ENCODE data around the gene TMSB4Y. TPM values are rescaled to one million over a fixed set of nuclear protein-coding genes. Genes with fewer than 3 reads are reported as not detected.

The TMSB4Y gene
- total RNA-seq (2022) = not detected in 2 replicates
- Bru-seq, nascent RNA = not detected
- BruChase-seq, experiment 1, labeled RNA remaining after a 6-hour chase = not detected
- BruChase-seq, experiment 2, labeled RNA remaining after a 2-hour chase = not detected
- long read RNA-seq = 0 reads

DNA sequence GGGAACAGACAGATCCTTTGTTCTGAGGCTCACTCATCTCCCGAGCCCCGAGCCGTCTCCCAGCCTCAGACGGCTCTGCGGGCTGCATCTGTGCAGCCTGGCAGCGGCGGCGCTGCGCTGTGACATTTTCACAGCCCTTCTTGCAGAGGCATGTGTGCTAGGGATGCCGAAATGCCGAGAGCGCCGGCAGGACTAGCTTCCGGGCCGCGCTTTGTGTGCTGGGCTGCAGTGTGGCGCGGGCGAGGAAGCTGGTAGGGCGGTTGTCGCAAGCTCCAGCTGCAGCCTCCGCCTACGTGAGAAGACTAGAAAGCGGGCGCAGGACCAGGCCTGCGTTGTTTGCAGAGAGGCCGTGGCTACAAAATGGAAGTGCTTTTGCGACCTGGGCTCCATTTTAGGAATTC is at the start of gene TMSB4Y:
TMSB4Y (plus strand) TSS at position 332 of the 401 bp plus-strand sequence.
- no peak within 1 kb of the TSS for H3K4me3 Mint-ChIP-seq (ENCODE audit: unreplicated experiment)

DNA sequence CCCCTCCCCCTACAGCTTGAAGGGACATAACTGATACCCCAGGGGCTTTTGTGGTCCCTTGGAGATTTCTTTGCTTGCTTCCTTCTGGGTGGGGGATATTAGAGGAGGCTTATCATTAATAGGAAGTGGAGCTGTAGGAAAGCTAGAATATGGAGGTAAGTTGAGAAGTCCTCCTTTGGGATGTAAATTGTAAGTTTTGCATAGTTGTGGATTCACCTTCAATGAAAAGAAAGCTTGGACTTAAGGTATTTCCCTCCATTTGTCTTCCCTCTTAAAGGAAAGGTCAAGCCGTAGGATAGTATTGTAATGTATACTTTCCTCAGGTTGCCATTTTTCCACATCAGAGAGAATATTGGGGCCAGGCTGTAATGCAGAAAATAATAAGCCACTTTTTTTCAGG is 39.5 kb upstream of the TMSB4Y start:
- H3K4me1 Mint-ChIP-seq (ENCODE audit: insufficient read depth, unreplicated experiment) = no peaks in the 10 kb centered on the region
- ChIA-PET CTCF (no interaction called here), POLR2A (no interaction called here)
- H3K4me3 Mint-ChIP-seq (ENCODE audit: unreplicated experiment) = no peak overlapping the region
- TF ChIP-seq, protein P1, sequence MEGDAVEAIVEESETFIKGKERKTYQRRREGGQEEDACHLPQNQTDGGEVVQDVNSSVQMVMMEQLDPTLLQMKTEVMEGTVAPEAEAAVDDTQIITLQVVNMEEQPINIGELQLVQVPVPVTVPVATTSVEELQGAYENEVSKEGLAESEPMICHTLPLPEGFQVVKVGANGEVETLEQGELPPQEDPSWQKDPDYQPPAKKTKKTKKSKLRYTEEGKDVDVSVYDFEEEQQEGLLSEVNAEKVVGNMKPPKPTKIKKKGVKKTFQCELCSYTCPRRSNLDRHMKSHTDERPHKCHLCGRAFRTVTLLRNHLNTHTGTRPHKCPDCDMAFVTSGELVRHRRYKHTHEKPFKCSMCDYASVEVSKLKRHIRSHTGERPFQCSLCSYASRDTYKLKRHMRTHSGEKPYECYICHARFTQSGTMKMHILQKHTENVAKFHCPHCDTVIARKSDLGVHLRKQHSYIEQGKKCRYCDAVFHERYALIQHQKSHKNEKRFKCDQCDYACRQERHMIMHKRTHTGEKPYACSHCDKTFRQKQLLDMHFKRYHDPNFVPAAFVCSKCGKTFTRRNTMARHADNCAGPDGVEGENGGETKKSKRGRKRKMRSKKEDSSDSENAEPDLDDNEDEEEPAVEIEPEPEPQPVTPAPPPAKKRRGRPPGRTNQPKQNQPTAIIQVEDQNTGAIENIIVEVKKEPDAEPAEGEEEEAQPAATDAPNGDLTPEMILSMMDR (IDR thresholded peaks at IDR 0.05; ENCODE audit: unreplicated experiment) = no peak
- intact Hi-C loops (cut with micrococcal nuclease) = no loop called here
- DNase-seq (ENCODE audit: unreplicated experiment) = no peak
- no peaks in the 10 kb centered on the region for H3K27me3 Mint-ChIP-seq (ENCODE audit: insufficient read depth, unreplicated experiment)
- BruUV-seq (replicated peaks) = no TSS peak
- no peaks in the 10 kb centered on the region for H3K36me3 Mint-ChIP-seq (ENCODE audit: insufficient read depth, unreplicated experiment)
- no peaks in the 10 kb centered on the region for H3K9me3 Mint-ChIP-seq (ENCODE audit: unreplicated experiment)
- no peak overlapping the region for H3K27ac Mint-ChIP-seq (ENCODE audit: low read depth, unreplicated experiment)

More for the DNA sequence above, at the start of gene TMSB4Y:
- TF ChIP-seq, protein P1 (IDR thresholded peaks at IDR 0.05; ENCODE audit: unreplicated experiment) = no peak
- CTCF ChIA-PET = no interaction called here
- no peak for DNase-seq (ENCODE audit: unreplicated experiment)
- H3K27ac Mint-ChIP-seq (ENCODE audit: low read depth, unreplicated experiment) = no peak within 1 kb of the TSS
- no peaks in the 10 kb centered on the region for H3K27me3 Mint-ChIP-seq (ENCODE audit: insufficient read depth, unreplicated experiment)
- no peaks in the 10 kb centered on the region for H3K4me1 Mint-ChIP-seq (ENCODE audit: insufficient read depth, unreplicated experiment)
- BruUV-seq (replicated peaks) = no TSS peak
- no peaks in the 10 kb centered on the region for H3K36me3 Mint-ChIP-seq (ENCODE audit: insufficient read depth, unreplicated experiment)
- POLR2A ChIA-PET = no interaction called here
- intact Hi-C loops (cut with micrococcal nuclease) = no loop called here
- no peaks in the 10 kb centered on the region for H3K9me3 Mint-ChIP-seq (ENCODE audit: unreplicated experiment)

- Mint-ChIP-seq H3K4me1 (ENCODE audit: insufficient read depth, unreplicated experiment) (no peaks in the 10 kb centered on the region), H3K27me3 (ENCODE audit: insufficient read depth, unreplicated experiment) (no peaks in the 10 kb centered on the region), H3K9me3 (ENCODE audit: unreplicated experiment) (no peaks in the 10 kb centered on the region), H3K27ac (ENCODE audit: low read depth, unreplicated experiment) (no peak overlapping the region), H3K4me3 (ENCODE audit: unreplicated experiment) (no peak overlapping the region), H3K36me3 (ENCODE audit: insufficient read depth, unreplicated experiment) (no peaks in the 10 kb centered on the region)
- intact Hi-C loops (cut with micrococcal nuclease) = no loop called here
- ChIA-PET CTCF (no interaction called here), POLR2A (no interaction called here)
- TF ChIP-seq, protein P1 (IDR thresholded peaks at IDR 0.05; ENCODE audit: unreplicated experiment) = no peak
- DNase-seq (ENCODE audit: unreplicated experiment) = no peak
- no TSS peak for BruUV-seq (replicated peaks)
Measured at GRCh38 chrY:13671122-13671521, 32.6 kb upstream of the TMSB4Y start.

DNA sequence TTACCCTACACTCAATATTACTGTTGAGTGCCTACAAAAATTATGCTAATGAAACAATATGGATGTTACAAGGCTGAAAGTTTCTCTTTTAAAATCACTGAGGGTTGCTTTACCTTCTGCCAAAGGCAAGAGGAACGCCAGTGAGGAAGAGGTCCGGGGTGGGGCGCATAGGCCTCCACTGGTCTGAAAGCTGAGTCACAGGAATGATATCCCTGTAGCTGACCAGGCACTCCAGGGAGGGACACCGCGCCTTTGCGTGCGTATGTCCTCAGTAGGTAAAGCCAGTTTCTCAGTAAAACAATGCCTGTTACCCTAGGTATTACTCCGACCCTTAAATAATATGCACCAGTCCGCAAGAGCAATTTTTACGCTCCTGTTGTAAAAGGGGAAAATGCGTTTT is 1.4 kb upstream of the TMSB4Y start:
- DNase-seq (ENCODE audit: unreplicated experiment) = no peak
- CTCF ChIA-PET = no interaction called here
- Mint-ChIP-seq H3K27ac (ENCODE audit: low read depth, unreplicated experiment) (no peak overlapping the region), H3K36me3 (ENCODE audit: insufficient read depth, unreplicated experiment) (no peaks in the 10 kb centered on the region), H3K4me3 (ENCODE audit: unreplicated experiment) (no peak overlapping the region), H3K4me1 (ENCODE audit: insufficient read depth, unreplicated experiment) (no peaks in the 10 kb centered on the region), H3K27me3 (ENCODE audit: insufficient read depth, unreplicated experiment) (no peaks in the 10 kb centered on the region), H3K9me3 (ENCODE audit: unreplicated experiment) (no peaks in the 10 kb centered on the region)
- no TSS peak for BruUV-seq (replicated peaks)
- POLR2A ChIA-PET = no interaction called here
- TF ChIP-seq, protein P1 (IDR thresholded peaks at IDR 0.05; ENCODE audit: unreplicated experiment) = no peak
- intact Hi-C loops (cut with micrococcal nuclease) = no loop called here

Measured in MCF 10A (cell line).